Activated CD8-positive, alpha-beta memory T cell treated with anti-CD3 and anti-CD28 coated beads for 48 hours (primary cell): ENCODE data around the gene KCNN3.

ENCODE experiments used
- DNase-seq, 3 experiments: peaks; one replicate each; pipeline ENCODE4 v3.0.0-alpha.2; 2020; ENCODE audit warnings: low read depth in 2 of 3, low spot score in 2 of 3

KCNN3 gene

DNA sequence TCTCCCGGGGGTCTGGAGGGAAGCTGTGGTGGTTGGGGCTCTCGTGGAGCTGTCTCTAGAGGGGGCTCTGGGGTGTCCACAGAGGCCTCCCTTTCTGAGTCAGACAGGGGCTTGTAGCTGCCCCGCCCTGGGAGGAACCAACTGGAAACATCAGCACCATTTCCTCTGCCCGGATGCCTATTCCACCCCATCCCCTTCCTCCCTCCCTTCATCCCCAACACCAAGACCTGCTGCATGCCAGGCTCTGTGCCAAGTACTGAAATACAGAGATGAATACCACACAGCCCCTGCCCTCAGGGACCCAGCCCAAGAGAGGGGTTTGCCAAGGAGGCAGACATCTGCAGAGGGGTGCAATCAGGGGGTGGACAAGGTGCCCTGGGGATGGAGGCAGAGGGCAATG is 136.5 kb downstream of the KCNN3 start:
- DNase-seq: no peak

DNA sequence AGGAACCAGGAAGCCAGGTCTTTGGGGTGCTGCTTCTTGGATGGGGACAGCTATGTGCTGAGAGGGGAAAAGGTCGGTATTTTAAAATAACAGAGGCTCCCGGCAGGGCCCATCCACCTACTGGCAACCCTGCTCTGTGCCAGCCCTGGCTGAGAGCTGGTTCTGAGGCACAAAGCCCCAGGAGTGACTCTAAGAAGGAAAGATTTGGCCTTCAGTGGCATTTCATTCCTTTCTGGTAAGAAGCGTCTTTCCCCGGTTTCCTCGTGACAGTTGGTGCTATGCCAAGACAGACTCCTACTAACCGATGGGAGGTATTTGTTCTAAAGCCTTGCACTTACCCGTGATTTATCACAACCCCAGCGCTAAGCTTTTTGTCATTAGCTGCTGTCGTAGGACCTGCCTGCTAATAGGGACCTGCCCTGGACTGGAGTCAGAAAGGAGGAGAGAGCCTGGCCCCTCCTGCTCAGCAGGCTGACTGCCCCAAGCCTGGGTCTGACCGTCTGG is 139.0 kb downstream of the KCNN3 start:
- DNase-seq: no peak

DNA sequence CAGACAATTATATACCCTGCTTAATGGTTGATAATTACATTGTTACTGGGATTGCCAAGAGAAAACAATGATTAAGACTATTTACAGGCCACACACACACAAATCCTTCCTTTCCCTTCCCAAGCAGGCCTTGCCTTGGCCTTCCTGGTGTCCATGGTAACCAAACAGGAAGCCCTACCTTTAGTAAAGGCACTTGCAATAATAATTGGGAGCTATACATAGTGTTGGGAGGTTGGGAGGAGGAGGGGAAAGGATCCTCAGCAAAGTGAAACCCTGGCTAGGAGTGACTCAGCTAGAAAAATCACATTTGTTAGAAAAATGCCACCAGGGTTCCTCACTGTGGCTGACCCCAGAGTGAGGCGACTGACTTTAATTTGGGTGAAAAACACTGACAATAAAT is 139.8 kb downstream of the KCNN3 start:
- DNase-seq: no peak

DNA sequence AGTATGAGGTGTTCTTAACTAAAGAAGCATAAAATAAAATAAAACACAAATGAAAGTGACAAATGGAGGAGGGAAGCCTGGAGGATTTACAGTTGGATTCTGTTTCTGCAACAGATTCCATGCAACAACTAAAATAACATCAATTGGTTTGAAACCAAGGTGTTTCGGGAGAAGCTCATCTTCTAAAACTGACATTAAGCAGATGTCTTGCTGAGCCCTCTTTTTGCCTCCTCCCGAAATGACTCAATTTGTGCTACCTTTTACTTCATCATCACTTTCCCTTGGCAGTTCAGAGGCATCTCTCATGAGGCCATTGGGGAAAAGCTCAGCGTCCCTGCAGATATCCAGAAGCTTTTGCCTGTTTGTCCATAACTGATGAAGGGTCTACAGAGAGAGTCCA is 140.5 kb downstream of the KCNN3 start:
- no peak for DNase-seq

DNA sequence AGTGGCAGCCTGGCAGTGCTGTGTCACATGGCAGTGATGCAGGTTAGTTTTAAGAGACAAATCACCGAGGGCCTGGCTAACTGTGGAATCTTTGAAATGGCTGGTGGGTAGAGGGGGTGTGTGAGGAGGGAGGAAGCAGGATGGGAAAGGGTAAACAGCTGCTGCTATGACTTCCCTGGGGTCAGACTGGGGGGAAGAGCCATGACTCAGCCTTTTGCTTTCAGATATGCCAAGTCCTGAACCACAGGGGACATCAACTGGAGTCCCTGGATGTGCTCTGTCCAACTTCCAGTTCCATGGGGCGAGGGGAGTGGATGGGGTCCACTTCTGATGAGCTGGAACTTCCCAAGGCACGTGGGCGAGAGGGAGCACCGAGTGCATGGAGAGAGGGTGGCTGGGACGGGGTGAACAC is 141.0 kb downstream of the KCNN3 start:
- DNase-seq: no peak

DNA sequence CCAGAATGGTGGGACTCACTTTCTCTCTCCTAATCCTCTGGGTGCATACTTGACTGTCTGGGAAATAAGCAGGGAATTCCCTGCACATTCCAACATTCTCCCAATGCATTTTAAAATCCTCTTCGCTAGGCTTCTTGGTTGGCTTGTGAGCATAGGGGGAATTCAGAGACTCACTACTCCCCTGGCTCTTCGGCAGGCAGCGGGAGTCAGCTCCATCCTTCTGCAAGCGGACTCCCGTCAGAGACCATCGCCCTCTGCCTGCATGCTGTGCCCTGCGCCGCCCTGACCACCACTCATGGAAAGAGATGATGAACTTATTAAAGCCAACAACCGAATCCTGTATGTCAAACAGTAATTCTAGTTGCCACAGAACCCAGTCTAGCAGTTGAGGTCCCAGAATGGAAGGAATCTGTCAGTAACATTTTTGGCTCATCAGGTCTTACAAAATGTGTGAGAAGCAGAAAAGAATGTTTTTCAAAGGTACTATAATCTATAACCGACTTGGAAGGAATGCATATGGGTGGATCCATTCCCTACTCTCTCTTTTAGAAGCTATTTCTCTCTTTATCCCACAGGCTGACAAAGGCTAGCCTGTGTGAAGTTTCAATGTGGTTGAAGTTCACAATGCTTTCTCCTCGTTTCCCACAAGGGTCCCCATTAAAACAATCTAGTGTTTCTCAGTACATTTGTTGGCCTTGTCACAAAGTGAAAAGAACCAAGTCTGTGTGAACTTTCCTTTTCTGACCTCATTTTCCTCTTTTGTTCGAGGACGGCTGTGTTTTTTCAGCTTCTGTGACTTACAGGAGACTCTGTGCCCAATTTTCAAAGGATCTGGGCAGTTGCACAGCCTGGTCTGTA is 143.0 kb downstream of the KCNN3 start:
- DNase-seq: no peak

DNA sequence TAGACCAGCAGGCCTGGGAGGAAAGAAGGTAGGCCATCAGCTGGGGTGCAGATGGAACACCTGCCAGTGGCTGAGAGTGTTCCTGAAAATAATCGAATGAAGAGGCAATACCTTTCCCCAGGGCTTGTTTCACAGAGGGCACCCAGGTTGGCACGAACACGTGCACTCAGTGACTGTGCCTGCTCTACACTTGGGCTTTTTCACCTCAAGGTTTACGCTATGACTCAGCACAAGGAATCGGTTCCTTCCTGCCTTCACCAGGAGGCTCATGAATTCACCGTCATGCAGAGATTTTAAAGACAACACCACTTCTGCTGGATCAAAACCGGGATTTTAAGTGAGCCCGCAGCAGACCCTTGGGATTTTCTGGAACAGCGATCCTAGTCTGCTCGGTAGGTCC is 143.6 kb downstream of the KCNN3 start:
- DNase-seq: no peak

DNA sequence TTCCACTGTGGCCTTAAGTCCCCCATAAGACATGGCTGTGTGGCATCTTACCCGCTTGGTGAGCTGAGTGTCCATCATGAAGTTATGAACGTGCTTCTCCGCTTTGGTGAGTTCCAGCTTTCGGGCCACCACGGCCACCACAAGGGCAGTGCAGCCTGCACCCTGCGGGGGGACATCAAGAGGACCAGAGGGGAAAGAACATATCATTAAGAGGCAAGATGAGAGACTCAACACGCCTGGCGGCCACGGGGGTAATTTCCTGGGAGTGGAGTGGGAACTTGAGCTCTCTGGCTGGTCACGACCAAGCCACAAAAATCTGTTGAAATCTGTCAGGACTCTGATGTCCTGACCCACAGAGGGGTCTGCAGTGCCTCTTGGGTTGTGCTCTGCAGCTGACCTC is 144.2 kb downstream of the KCNN3 start:
- DNase-seq: no peak

DNA sequence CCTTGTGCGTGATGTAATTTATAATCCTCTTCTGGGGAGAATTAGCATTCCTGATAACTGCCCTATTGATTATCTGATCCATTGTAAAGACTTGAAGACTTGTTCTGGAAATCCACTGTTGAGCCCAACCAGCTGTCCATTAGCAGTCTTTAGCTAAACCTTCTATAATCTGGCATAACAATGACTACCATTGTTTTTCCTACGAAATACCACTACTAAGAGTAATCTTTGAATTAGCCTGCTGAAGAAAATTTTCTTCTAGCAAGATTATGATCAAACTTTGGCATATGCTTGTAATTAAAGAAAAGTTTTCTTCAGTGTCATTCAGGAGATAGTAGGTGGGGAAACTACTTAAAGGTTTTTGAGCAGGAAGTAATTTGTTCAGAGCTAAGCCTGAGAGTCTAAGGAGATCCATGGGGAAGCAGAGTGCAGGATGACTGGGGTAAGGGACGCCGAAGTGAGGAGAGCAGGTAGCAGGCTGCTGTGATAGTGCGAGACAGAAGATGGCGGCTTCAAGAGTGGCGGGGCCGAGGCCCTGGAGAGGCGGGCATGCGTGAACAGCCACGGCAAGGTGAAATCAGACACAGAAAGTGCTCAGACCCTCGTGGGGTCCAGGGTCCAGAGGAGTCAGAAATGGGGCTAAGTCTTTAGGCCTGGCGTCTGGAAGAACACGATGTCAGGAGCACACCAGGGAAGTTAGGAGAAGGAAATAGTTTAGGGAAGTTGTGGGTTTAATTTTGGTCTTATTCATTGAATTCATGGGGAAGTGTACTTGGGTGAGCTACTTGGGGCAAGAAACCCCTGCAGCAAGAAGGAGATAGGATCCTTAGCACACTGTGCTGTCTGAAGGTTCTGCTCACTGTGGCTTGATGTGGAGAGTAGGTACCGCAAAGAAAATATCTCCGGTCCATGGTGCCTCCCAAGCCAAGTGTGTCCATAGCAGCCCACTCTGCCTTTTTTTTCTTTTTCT is 149.5 kb downstream of the KCNN3 start:
- no peak for DNase-seq

DNA sequence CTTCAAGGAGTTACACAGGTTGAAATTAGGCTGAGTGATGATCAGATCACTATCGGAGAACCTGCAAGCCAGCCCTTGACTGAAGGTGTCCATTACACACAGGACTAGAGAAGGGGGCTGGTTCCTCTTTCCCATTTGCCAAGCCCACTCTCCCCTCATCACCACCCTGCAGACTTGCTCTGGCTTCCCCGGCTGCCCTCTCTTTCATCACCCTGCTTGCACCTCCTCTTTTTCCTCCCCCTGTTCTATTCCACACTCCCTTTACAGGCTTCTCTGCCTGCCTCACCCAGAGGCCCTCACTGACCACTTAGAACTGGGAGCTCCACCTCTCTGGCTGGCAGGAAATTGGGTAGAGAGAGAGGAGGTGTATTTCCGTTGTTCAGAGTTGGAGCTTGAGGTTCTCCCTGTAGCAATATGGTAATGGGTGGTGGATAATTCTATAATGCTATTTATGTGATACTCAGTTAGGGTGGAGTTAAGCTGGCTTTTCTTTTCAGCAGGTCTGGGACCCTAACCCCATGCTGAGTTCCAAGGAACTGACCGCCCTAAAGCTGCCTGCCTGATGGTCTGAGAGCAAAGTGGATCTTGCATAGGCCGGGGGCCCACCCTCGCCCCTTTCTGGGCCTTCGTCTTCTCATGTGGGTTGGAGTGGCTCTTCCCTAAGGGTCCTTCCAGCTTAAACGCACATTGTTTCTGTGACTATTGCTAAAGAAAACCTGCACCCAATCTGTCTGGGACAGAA is 150.3 kb downstream of the KCNN3 start:
- DNase-seq: no peak

DNA sequence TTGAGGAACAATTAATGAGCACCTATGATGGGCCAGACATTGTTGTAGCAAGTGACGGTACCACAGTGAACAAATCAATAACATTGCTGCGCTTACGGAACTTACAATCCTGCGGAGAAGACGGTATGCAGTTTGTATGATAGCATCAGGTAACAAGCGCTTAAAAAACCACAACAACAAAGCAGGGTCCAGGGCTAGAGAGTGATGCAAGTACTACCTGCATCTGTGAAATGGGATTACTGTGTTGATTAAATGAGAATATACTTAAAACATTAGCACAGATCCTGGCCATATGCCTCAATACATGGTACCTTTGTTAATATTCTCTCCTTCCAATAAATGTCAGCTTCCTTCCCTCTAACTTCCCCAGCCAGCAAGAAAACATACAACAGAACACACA is 151.5 kb downstream of the KCNN3 start:
- no peak for DNase-seq

DNA sequence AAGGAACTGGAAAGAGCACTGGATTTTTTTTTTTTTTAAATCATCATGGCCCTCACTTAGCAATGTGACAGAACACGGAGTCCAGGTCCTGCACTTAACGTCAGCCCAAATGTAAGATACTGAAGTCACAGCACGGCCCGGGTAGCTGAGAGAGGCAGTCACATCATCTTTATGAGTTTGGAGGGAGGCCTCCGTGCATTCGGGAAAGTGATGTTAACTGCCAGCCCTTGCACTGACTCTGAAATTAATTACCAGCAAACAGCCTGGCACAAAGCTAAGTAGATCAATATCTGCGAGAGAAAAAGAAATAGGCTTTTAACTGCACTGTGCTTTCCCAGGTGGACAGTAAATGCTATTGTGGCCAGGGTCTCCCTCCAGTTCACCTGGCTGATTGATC is 152.6 kb downstream of the KCNN3 start:
- no peak for DNase-seq

DNA sequence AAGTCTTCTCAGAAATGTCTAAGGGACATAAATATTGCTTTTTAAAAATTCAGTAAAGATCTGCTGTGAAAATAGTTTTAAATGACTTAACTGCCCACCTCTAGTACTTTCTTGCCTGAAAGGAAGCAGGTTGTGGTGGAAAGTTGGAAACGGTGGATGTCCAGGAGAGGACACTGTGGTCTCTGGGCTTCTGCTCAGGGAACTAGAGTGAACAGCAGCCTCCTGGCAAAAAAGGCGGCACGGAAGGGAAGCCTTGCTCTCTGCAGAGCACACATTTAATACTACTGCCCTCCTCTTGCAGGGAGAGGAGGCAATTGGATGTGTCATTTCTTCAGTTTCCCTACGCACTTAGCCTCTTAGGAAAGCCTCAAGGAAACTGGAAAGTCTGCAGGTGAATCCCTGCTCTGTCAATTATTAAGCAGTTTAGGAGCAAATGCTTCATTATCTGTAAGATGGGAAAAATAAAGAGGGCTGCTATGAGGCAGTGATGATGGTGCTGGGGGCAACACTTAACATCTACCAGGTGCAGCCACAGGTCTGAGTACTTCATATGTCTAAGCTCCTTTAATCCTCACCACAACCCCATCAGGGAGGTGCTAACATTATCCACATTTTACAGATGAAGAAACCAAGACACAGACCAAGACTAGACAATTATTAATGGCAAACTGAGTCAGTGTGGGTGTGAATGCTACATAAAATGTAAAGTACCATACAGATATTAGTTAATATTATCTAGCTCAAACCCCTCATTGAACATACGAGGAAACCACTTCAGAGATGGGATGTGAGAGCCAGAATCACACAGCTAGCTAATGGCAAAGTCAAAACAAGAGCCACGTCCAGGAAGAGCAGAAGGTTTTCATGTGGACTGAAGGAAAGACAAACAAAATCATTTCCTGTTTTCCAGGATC is 153.2 kb downstream of the KCNN3 start:
- DNase-seq: no peak

DNA sequence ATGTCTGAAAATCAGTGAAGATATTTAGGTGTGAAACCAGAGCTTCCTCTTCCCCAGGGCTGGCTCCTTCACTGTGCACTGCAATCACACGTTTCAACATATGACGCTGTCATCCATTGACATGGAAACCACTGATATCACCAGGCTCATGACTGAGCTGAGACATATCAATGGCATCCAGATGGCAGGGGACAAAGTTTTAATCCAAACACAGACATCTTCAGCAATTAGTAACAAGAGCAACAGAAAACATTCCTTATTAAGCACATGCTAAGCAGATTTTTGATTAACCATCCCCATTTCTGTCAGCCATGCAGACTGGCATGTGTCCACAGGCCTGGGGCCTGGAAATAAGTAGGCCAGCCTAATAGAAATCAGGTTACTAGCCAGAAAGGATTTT is 154.1 kb downstream of the KCNN3 start:
- no peak for DNase-seq

DNA sequence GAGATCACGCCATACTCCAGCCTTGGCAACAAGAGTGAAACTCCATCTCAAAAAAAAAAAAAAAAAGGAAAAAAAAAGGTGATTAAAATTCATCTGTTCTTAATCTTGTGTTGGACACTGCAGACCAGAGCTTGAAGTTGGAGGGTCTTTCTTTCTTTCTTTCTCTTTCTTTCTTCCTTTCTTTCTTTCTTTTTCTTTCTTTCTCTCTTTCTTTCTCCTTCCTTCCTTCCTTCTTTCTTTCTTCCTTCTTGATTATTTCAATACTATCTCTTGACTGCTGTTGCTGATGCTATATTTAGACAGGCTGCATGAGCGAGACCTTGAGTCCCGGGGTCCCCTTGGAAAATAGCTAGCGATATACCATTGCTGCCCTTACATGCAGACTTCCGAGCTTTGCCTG is 154.7 kb downstream of the KCNN3 start:
- no peak for DNase-seq

DNA sequence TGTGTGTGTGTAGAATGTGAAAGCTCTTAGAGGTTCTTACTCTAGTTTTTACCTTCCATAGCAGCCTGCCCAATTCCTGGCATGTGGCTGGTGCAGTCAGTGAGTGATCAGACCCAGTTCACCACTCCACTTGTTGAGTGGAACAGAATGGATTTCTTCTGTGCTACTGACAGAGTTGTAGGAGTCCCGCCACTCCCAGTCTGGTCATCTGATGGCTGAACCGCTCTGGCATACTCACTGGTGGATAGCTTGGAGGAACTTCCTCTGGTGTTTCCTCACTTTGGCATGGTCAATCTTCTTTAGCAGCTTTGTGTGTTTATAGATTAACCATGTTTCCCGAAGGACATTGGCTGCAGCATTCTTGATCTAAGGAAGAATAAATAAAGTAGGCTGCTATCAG is 155.4 kb downstream of the KCNN3 start:
- no peak for DNase-seq

DNA sequence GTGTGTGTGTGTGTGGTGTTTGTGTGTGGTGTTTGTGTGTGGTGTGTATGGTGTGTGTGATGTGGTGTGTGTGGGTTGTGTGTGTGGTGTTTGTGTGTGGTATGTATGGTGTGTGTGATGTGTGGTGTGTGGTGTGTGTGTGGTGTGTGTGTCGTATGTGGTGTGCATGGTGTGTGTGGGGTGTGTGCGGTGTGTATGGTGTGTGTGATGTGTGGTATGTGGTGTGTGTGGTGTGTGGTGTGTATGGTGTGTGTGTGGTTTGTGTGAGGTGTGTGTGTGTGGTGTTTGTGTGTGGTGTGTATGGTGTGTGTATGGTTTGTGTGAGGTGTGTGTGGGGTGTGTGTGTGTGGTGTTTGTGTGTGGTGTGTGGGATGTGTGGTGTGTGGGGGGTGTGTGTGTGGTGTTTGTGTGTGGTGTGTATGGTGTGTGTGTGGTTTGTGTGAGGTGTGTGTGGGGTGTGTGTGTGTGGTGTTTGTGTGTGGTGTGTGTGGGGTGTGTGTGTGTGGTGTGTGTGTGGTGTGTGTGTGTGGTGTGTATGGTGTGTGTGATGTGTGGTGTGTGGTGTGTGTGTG is 155.9 kb downstream of the KCNN3 start:
- DNase-seq: no peak

DNA sequence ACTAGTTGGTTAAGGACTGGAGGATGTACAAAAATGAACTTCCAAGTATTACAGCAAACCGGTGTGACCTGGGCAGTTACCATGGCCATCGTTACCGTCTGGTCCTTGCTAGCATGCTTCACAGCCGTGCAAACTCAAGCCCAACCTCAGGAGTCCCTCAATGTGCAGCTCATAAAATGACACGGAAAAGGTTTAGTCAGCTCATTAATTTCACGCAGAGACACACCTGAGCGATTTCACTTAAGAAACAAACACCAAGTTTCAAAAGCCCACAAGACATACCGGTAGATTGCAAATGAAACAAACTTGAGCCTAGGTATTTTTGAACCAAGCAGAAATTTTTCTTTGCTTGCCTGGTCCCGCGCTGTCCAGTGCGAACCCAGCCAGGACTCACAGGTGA is 157.1 kb downstream of the KCNN3 start:
- DNase-seq: no peak

DNA sequence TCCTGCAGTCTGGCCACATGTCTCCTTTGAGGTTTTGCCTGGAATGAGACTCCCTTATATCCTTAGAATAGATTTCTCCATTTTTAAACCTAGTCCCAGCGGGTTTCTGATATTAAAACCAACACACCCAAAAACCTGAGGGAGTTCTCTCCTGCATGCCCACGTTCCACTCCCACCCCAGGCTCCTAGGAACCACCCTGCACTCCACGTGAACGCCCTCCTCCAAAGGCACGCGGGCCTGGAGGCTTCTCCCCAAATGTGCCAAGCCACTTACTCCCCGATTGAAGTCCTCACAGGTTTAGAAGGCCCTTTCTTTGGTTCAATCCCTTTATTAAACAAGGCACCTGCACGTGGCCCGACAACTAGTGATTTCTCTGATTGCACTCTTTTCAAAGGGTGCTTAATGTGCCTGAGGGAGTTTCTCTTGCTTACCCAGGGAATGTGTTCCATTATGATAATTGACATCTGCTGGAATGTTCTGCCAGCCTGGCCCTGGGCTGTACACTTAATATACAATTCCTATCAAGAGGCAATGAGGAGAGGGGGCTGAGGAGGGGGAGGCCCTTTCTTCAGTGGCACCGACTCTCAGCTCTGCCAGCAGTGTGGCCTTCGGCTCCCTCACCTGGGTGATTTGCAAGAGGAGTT is 157.8 kb downstream of the KCNN3 start:
- no peak for DNase-seq
